HUES64 (cell line): ENCODE measurements around the gene KLHL40.

ENCODE experiments used
- H3K27ac ChIP-seq: 2 replicates; pipeline ENCODE4 v1.7.0; 2013; ENCODE audit warnings: low read depth, low read length, inconsistent platforms
- H3K27me3 ChIP-seq: 2 replicates; pipeline ENCODE4 v1.6.1; 2013; ENCODE audit warnings: mild to moderate bottlenecking, low read length; ENCODE audit not compliant: insufficient read depth
- H3K36me3 ChIP-seq: 2 replicates; pipeline ENCODE4 v1.6.1; 2013; ENCODE audit warnings: mild to moderate bottlenecking, low read length; ENCODE audit not compliant: insufficient read depth
- H3K4me1 ChIP-seq: 2 replicates; pipeline ENCODE4 v1.6.1; 2013; ENCODE audit warnings: mild to moderate bottlenecking, low read length, moderate library complexity; ENCODE audit not compliant: insufficient read depth
- H3K4me3 ChIP-seq: 2 replicates; pipeline ENCODE4 v1.5.1; 2013; ENCODE audit warnings: mild to moderate bottlenecking, low read length, moderate library complexity
- H3K9ac ChIP-seq: 2 replicates; pipeline ENCODE4 v1.6.1; 2013; ENCODE audit warnings: mild to moderate bottlenecking, low read depth, low read length
- H3K9me3 ChIP-seq: 2 replicates; pipeline ENCODE4 v1.6.1; 2013; ENCODE audit warnings: low read depth, low read length; ENCODE audit not compliant: insufficient read depth
- WGBS: fragments of 150-250, 120-280 bp; methylation state at CpG from one replicate; pipeline ENCODE4 v1.1.7; 2013; ENCODE audit warnings: missing lambda C conversion rate; 5-methylcytosine and 5-hydroxymethylcytosine counted together

The KLHL40 gene

GRCh38 chr3:42665050-42665878, 20.1 kb upstream of the KLHL40 start:
- Histone ChIP-seq H3K9me3 (no peaks in the 10 kb centered on the region), H3K9ac (no peak overlapping the region), H3K4me3 (no peak overlapping the region), H3K27me3 (no peaks in the 10 kb centered on the region), H3K36me3 (no peaks in the 10 kb centered on the region), H3K27ac (no peak overlapping the region), H3K4me1 (no peaks in the 10 kb centered on the region)
- 86% methylated on average over 15 of the region's 15 CpGs for WGBS

GRCh38 chr3:42666022-42666421, 19.3 kb upstream of the KLHL40 start:
- H3K27ac ChIP-seq: no peak overlapping the region

GRCh38 chr3:42666577-42666998, 18.7 kb upstream of the KLHL40 start:
- Histone ChIP-seq H3K4me1 (no peaks in the 10 kb centered on the region), H3K36me3 (no peaks in the 10 kb centered on the region), H3K27ac (no peak overlapping the region), H3K9ac (no peak overlapping the region), H3K9me3 (no peaks in the 10 kb centered on the region), H3K4me3 (no peak overlapping the region), H3K27me3 (no peaks in the 10 kb centered on the region)
- 95% methylated on average over 4 of the region's 4 CpGs for WGBS

More at GRCh38 chr3:42666022-42666421, 19.3 kb upstream of the KLHL40 start:
- H3K4me1 ChIP-seq: no peaks in the 10 kb centered on the region
- 93% methylated on average over 8 of the region's 8 CpGs for WGBS
- no peaks in the 10 kb centered on the region for H3K9me3 ChIP-seq
- no peak overlapping the region for H3K4me3 ChIP-seq
- no peaks in the 10 kb centered on the region for H3K36me3 ChIP-seq
- H3K9ac ChIP-seq: no peak overlapping the region
- no peaks in the 10 kb centered on the region for H3K27me3 ChIP-seq

- Histone ChIP-seq H3K4me3 (no peak overlapping the region), H3K9me3 (no peaks in the 10 kb centered on the region), H3K27me3 (no peaks in the 10 kb centered on the region), H3K4me1 (no peaks in the 10 kb centered on the region), H3K9ac (no peak overlapping the region), H3K27ac (no peak overlapping the region), H3K36me3 (no peaks in the 10 kb centered on the region)
- 86% methylated on average over 7 of the region's 7 CpGs for WGBS
Observed at GRCh38 chr3:42667096-42667522, 18.2 kb upstream of the KLHL40 start.

- no peak overlapping the region for H3K9ac ChIP-seq
- no peaks in the 10 kb centered on the region for H3K27me3 ChIP-seq
- no peak overlapping the region for H3K27ac ChIP-seq
- WGBS: 72% methylated on average over 8 of the region's 8 CpGs
- no peak overlapping the region for H3K4me3 ChIP-seq
- no peaks in the 10 kb centered on the region for H3K4me1 ChIP-seq
- no peaks in the 10 kb centered on the region for H3K9me3 ChIP-seq
- no peaks in the 10 kb centered on the region for H3K36me3 ChIP-seq
Observed at GRCh38 chr3:42667523-42668412, 17.6 kb upstream of the KLHL40 start.

- Histone ChIP-seq H3K9ac (no peak overlapping the region), H3K27ac (no peak overlapping the region), H3K27me3 (no peaks in the 10 kb centered on the region), H3K4me3 (no peak overlapping the region), H3K36me3 (no peaks in the 10 kb centered on the region), H3K9me3 (no peaks in the 10 kb centered on the region), H3K4me1 (no peaks in the 10 kb centered on the region)
- WGBS: 89% methylated on average over 2 of the region's 2 CpGs
Observed at GRCh38 chr3:42668413-42668760, 16.9 kb upstream of the KLHL40 start.

GRCh38 chr3:42668793-42669217, 16.5 kb upstream of the KLHL40 start:
- Histone ChIP-seq H3K4me3 (no peak overlapping the region), H3K4me1 (no peaks in the 10 kb centered on the region), H3K27me3 (no peaks in the 10 kb centered on the region), H3K36me3 (no peaks in the 10 kb centered on the region), H3K27ac (no peak overlapping the region), H3K9me3 (no peaks in the 10 kb centered on the region), H3K9ac (no peak overlapping the region)
- 94% methylated on average over 4 of the region's 4 CpGs for WGBS

- Histone ChIP-seq H3K4me3 (no peak overlapping the region), H3K9me3 (no peaks in the 10 kb centered on the region), H3K4me1 (no peaks in the 10 kb centered on the region), H3K9ac (no peak overlapping the region), H3K27me3 (no peaks in the 10 kb centered on the region), H3K27ac (no peak overlapping the region), H3K36me3 (no peaks in the 10 kb centered on the region)
- WGBS: 91% methylated on average over 7 of the region's 7 CpGs
Observed at GRCh38 chr3:42670051-42670576, 15.2 kb upstream of the KLHL40 start.

GRCh38 chr3:42670670-42671069, 14.7 kb upstream of the KLHL40 start:
- no peaks in the 10 kb centered on the region for H3K36me3 ChIP-seq
- H3K27ac ChIP-seq: no peak overlapping the region
- WGBS: 90% methylated on average over 1 of the region's 1 CpG
- no peaks in the 10 kb centered on the region for H3K27me3 ChIP-seq
- H3K4me1 ChIP-seq: no peaks in the 10 kb centered on the region
- peaks cover under 1% of the 10 kb centered on the region; the same call in 1 of the 2 replicates for H3K9me3 ChIP-seq
- H3K9ac ChIP-seq: no peak overlapping the region
- no peak overlapping the region for H3K4me3 ChIP-seq

GRCh38 chr3:42672515-42672914, 12.8 kb upstream of the KLHL40 start:
- WGBS: 88% methylated on average over 1 of the region's 1 CpG
- no peak overlapping the region for H3K27ac ChIP-seq
- H3K27me3 ChIP-seq: no peaks in the 10 kb centered on the region
- H3K4me3 ChIP-seq: no peak overlapping the region
- H3K36me3 ChIP-seq: no peaks in the 10 kb centered on the region
- no peaks in the 10 kb centered on the region for H3K4me1 ChIP-seq
- H3K9ac ChIP-seq: no peak overlapping the region
- H3K9me3 ChIP-seq: peaks cover 5% of the 10 kb centered on the region; the same call in 1 of the 2 replicates

- Histone ChIP-seq H3K9ac (no peak overlapping the region), H3K36me3 (no peaks in the 10 kb centered on the region), H3K27ac (no peak overlapping the region), H3K9me3 (peaks cover 5% of the 10 kb centered on the region; the same call in 1 of the 2 replicates), H3K4me3 (no peak overlapping the region), H3K4me1 (no peaks in the 10 kb centered on the region), H3K27me3 (no peaks in the 10 kb centered on the region)
Observed at GRCh38 chr3:42673082-42673481, 12.3 kb upstream of the KLHL40 start.
